Measurements from ENCODE around the gene ADCY1. TPM values are rescaled to one million over a fixed set of nuclear protein-coding genes. Genes with fewer than 3 reads are reported as not detected.

ADCY1 gene
- total and polyA plus RNA-seq, 8 donors: 0.33 to 1.8 (median 1.3) TPM

DNA sequence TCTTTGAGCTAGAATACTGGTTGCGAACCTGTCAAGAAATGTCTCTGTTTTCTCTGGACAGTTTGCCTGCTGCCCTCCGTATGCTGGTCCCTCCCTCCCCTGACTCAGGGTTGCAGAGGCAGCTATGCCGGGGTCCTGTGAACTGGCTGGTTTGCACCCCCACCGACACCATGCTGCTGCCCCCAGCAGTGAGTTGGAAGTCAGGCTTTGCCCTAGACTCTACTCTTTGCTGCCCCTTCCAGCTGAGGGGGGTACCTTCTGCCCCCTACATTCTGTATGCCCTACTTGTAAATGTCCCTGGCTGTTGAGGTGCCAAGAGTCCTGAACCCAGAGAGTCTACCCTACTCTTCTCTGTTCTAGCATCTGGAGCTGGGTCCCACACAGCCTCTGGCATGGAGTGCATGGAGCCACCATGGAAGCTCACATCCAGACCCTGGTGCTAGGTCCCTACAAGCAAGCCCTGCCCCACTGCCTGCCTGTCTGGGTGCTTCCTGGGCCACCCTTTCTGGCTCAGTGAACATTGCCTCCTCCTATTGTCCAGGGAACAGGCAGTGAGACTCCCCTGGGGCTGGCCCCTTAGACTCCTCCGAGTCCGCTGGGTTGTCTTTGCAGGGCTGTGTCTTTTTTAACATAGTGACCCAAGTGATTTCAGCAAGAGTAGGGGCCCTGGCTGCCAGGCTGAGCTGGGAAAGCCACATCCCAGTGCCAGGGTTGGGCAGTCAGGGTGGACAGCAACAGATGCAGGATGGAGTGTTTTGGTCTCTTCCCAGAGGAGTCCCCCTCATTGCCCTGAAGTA is 138.9 kb downstream of the ADCY1 start:
- intact Hi-C loops (cut with DNase I; ENCODE audit: low total_unique reads): no loop called here
- Histone ChIP-seq H3K4me1 (no peaks in the 10 kb centered on the region), H3K36me3 (no peaks in the 10 kb centered on the region), H3K27ac (no peak overlapping the region), H3K9me3 (no peaks in the 10 kb centered on the region), H3K27me3 (no peaks in the 10 kb centered on the region), H3K4me3 (no peak overlapping the region)
- WGBS, 5 donors: 89 to 96% (median 94%) methylated on average over 5 to 6 of the region's 6 CpGs
- DNase-seq: peak in 1 of 2 donors; percentile 0
- TF ChIP-seq POLR2AphosphoS5 (IDR thresholded peaks at IDR 0.05): no peak
- TF ChIP-seq POLR2A (IDR thresholded peaks at IDR 0.05): no peak
- TF ChIP-seq, protein P1, sequence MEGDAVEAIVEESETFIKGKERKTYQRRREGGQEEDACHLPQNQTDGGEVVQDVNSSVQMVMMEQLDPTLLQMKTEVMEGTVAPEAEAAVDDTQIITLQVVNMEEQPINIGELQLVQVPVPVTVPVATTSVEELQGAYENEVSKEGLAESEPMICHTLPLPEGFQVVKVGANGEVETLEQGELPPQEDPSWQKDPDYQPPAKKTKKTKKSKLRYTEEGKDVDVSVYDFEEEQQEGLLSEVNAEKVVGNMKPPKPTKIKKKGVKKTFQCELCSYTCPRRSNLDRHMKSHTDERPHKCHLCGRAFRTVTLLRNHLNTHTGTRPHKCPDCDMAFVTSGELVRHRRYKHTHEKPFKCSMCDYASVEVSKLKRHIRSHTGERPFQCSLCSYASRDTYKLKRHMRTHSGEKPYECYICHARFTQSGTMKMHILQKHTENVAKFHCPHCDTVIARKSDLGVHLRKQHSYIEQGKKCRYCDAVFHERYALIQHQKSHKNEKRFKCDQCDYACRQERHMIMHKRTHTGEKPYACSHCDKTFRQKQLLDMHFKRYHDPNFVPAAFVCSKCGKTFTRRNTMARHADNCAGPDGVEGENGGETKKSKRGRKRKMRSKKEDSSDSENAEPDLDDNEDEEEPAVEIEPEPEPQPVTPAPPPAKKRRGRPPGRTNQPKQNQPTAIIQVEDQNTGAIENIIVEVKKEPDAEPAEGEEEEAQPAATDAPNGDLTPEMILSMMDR (IDR thresholded peaks at IDR 0.05): no peak
- no peak for TF ChIP-seq EP300 (IDR thresholded peaks at IDR 0.05)

DNA sequence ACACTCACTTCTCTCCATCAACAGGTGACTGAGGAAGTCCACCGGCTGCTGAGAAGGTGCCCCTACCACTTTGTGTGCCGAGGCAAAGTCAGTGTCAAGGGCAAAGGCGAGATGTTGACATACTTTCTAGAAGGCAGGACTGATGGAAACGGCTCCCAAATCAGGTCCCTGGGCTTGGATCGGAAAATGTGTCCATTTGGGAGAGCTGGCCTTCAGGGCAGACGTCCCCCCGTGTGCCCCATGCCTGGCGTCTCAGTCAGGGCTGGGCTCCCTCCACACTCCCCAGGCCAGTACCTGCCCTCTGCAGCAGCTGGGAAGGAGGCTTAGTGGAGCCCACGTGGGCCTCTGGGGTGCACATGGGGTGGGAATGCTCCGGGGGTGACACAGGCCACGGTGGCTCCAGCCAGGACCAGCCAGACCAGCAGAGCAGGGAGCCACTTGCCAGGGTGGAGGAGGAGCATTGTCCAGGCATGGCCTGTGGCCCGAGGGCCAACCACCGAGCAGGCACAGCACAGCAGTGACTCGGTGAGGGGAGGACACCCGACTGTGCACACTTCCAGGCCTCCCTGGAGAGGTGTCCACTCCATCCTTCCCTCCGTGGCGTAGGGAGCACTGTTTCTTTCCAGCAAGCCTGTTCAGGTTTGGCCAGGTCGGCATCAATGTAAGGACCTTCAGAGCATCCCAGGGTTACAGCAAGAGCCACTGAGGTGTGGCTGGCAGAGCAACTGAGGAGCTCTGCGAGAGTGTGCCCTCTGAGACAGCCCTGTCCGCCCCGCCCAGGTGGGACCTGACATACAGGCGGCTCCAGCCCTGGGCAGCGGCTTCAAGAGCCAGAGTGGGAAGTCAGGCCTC is 139.7 kb downstream of the ADCY1 start:
- Histone ChIP-seq H3K9me3 (no peaks in the 10 kb centered on the region), H3K36me3 (no peaks in the 10 kb centered on the region), H3K4me3 (no peak overlapping the region), H3K27me3 (no peaks in the 10 kb centered on the region), H3K27ac (no peak overlapping the region), H3K4me1 (no peaks in the 10 kb centered on the region)
- peak in 1 of 2 donors; percentile 0 for DNase-seq
- 85 to 91% (median 87%) methylated on average over 16 to 23 of the region's 23 CpGs for WGBS, 5 donors
- intact Hi-C loops (cut with DNase I; ENCODE audit: low total_unique reads): no loop called here
- TF ChIP-seq, protein P1 (IDR thresholded peaks at IDR 0.05): no peak
- TF ChIP-seq POLR2AphosphoS5 (IDR thresholded peaks at IDR 0.05): no peak
- TF ChIP-seq POLR2A (IDR thresholded peaks at IDR 0.05): no peak
- no peak for TF ChIP-seq EP300 (IDR thresholded peaks at IDR 0.05)

DNA sequence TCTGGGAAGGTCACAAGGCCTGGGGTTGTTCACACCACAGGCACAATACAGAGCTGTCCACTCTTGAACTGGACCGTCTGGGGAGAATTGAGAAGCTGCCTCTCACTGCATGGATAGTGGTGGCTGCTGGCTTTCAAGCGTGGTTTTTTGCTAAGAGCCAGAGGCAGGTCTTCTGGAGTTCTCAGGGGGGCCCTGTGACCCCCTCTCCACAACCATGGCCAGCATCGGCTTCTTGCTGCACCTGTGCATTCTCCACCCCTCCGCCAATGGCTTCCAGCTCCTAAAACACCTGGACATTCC is 140.3 kb downstream of the ADCY1 start:
- no peak for DNase-seq
- Histone ChIP-seq H3K4me3 (no peak overlapping the region), H3K9me3 (no peaks in the 10 kb centered on the region), H3K27ac (no peak overlapping the region), H3K27me3 (no peaks in the 10 kb centered on the region), H3K36me3 (no peaks in the 10 kb centered on the region), H3K4me1 (no peaks in the 10 kb centered on the region)
- 66 to 84% (median 68%) methylated on average over 3 to 4 of the region's 4 CpGs; no CpG with 5 or more reads in 1 of the 5 donors for WGBS, 5 donors
- intact Hi-C loops (cut with DNase I; ENCODE audit: low total_unique reads): no loop called here
- no peak for TF ChIP-seq EP300 (IDR thresholded peaks at IDR 0.05)
- TF ChIP-seq, protein P1 (IDR thresholded peaks at IDR 0.05): no peak
- TF ChIP-seq POLR2AphosphoS5 (IDR thresholded peaks at IDR 0.05): no peak
- TF ChIP-seq POLR2A (IDR thresholded peaks at IDR 0.05): no peak

DNA sequence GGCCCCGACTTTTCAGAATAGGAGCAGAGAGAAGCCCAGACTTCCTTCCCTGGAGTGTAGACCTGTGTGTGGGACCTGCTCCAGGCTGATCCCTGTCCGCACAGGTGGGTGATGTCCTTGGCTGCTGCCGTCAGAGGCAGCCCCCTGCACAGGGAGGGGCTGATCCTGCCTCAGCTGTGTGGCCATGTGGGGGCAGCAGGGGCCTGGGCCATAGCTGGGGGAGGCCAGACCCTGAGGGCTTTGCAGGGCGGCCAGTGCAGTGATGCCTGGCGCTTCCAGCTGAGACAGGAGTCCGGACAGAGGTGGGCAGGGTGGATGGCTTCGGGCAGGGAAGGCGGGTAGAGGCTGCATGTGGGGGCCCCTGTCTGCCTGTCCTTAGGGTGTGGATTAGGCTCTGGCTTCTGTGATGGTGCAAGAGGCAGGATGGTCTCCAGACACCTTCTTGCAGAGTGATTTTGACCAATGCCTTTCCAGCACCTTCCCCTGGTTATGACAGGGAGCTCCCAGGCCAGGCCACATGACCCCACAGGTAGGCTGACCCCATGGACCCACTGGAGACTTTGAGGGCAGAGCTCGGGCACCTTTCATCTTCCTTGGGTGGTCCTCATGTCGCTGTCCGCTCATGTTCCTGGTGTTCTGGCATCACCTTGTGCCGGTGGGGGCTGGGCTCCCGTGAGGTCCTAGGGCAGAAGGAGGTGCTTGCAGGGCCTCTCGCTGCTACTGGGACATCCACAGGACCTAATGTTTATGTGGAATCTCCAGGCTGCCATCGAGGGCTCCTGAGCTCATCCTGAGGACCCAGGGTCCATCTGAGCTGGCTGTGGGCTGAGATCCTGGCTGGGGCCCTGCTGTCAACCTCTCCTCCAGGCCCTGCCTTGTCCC is 141.5 kb downstream of the ADCY1 start:
- no peaks in the 10 kb centered on the region for H3K4me1 ChIP-seq
- intact Hi-C loops (cut with DNase I; ENCODE audit: low total_unique reads): no loop called here
- no peaks in the 10 kb centered on the region for H3K36me3 ChIP-seq
- H3K27me3 ChIP-seq: no peaks in the 10 kb centered on the region
- DNase-seq: no peak
- 86 to 93% (median 90%) methylated on average over 10 to 15 of the region's 15 CpGs for WGBS, 5 donors
- H3K27ac ChIP-seq: no peak overlapping the region
- no peaks in the 10 kb centered on the region for H3K9me3 ChIP-seq
- H3K4me3 ChIP-seq: no peak overlapping the region
- TF ChIP-seq EP300 (IDR thresholded peaks at IDR 0.05) (no peak), POLR2AphosphoS5 (IDR thresholded peaks at IDR 0.05) (no peak), POLR2A (IDR thresholded peaks at IDR 0.05) (no peak)
- TF ChIP-seq, protein P1 (IDR thresholded peaks at IDR 0.05): no peak

Measured in stomach (tissue), 9 donors.